H1 (cell line): ENCODE data around the gene SLC44A5. TPM values are rescaled to one million over a fixed set of nuclear protein-coding genes. Genes with fewer than 3 reads are reported as not detected.

ENCODE experiments used
- CTCF ChIA-PET: fragments of 300-600 bp; sonication (Branson Sonifier 250); formaldehyde crosslinking; loops from one replicate; lab custom pipeline; 2021; ENCODE audit not compliant: partially characterized antibody; lab: Charles Lee
- POLR2A ChIA-PET: fragments of 300-600 bp; sonication (Branson Sonifier 250); formaldehyde crosslinking; loops from one replicate; lab custom pipeline; 2021; ENCODE audit warnings: inconsistent platforms; ENCODE audit not compliant: partially characterized antibody; lab: Charles Lee
- DNase-seq, 2 experiments: peaks; one replicate each; pipeline versions ENCODE4 v3.0.0 to v3.0.0-alpha.2; 2010 to 2022; ENCODE audit warnings: low spot score in 2 of 2, low read depth in 1 of 2, mixed read lengths in 1 of 2
- FAIRE-seq: peaks from 2 replicates; lab custom pipeline; 2011; peaks lifted over from hg19 to GRCh38; lab: Jason Lieb, UNC
- H2AFZ ChIP-seq: 2 replicates; pipeline ENCODE4 v1.8.1; 2012; ENCODE audit warnings: low read length, inconsistent platforms
- H2AK5ac ChIP-seq: 2 replicates; pipeline ENCODE4 v1.6.1; 2013; ENCODE audit warnings: low read depth, low read length
- H2BK120ac ChIP-seq: replicated peaks from 2 replicates; pipeline ENCODE3; 2013; ENCODE audit warnings: low read depth, low read length, inconsistent platforms
- H2BK12ac ChIP-seq: 2 replicates; pipeline ENCODE4 v1.6.1; 2013; ENCODE audit warnings: low read depth, low read length
- H2BK15ac ChIP-seq: 2 replicates; pipeline ENCODE4 v1.6.1; 2013; ENCODE audit warnings: low read length
- H2BK20ac ChIP-seq: 2 replicates; pipeline ENCODE4 v1.6.1; 2013; ENCODE audit warnings: low read length
- H2BK5ac ChIP-seq: 2 replicates; pipeline ENCODE4 v1.6.1; 2013; ENCODE audit warnings: low read depth, low read length
- H3K14ac ChIP-seq: 2 replicates; pipeline ENCODE4 v1.6.1; 2013; ENCODE audit warnings: inconsistent platforms; ENCODE audit not compliant: insufficient read length
- H3K18ac ChIP-seq: 2 replicates; pipeline ENCODE4 v1.6.1; 2013; ENCODE audit warnings: low read length; ENCODE audit errors: extremely low read depth
- H3K23ac ChIP-seq: 2 replicates; pipeline ENCODE4 v1.6.1; 2013; ENCODE audit warnings: inconsistent platforms; ENCODE audit not compliant: insufficient read length
- H3K23me2 ChIP-seq: 2 replicates; pipeline ENCODE4 v1.6.1; 2013; ENCODE audit warnings: low read depth, low read length
- H3K27ac ChIP-seq: 2 replicates; pipeline ENCODE4 v1.6.1; 2011; ENCODE audit warnings: low read depth, low read length, inconsistent platforms
- H3K27me3 ChIP-seq, 4 experiments: replicated peaks in 1 of 4; 1 replicate in 1 of 4; 2 replicates in 3 of 4; pipeline versions ENCODE4 v1.6.1 to v1.8.1; 2011 to 2013; ENCODE audit warnings: low read length in 3 of 4, mild to moderate bottlenecking in 3 of 4, inconsistent platforms in 2 of 4, mixed read lengths in 2 of 4, moderate library complexity in 1 of 4; ENCODE audit not compliant: control insufficient read depth in 3 of 4, insufficient read depth in 3 of 4; ENCODE audit errors: extremely low read depth in 1 of 4
- H3K36me3 ChIP-seq, 4 experiments: 2 replicates each; pipeline versions ENCODE4 v1.6.1 to v1.8.1; 2011 to 2013; ENCODE audit warnings: mild to moderate bottlenecking in 4 of 4, low read length in 3 of 4, moderate library complexity in 2 of 4, control low read depth in 1 of 4, inconsistent platforms in 1 of 4; ENCODE audit not compliant: insufficient read depth in 4 of 4, control insufficient read depth in 2 of 4
- H3K4ac ChIP-seq: replicated peaks from 2 replicates; pipeline ENCODE3; 2013; ENCODE audit warnings: low read length, low read depth, mixed read lengths, inconsistent platforms; ENCODE audit not compliant: insufficient read length
- H3K4me1 ChIP-seq, 4 experiments: replicated peaks in 1 of 4; 1 replicate in 1 of 4; 2 replicates in 3 of 4; pipeline versions ENCODE4 v1.6.1 to v1.8.1; 2011 to 2013; ENCODE audit warnings: low read length in 3 of 4, inconsistent platforms in 2 of 4, mixed read lengths in 1 of 4; ENCODE audit not compliant: insufficient read depth in 4 of 4, control insufficient read depth in 3 of 4
- H3K4me2 ChIP-seq, 2 experiments: 2 replicates each; pipeline versions ENCODE4 v1.6.1 to v1.8.1; 2011 to 2013; ENCODE audit warnings: low read depth in 2 of 2, low read length in 2 of 2, control low read depth in 1 of 2, inconsistent platforms in 1 of 2, mild to moderate bottlenecking in 1 of 2; ENCODE audit not compliant: insufficient read depth in 1 of 2
- H3K4me3 ChIP-seq, 4 experiments: fragments of 200-600, 300-600 bp in 1 of 4; sonication (generic), shearing (Covaris generic), sonication (Bioruptor Twin) in 1 of 4; 2 replicates each; pipeline versions ENCODE4 v1.5.1 to v1.8.1; 2011 to 2016; ENCODE audit warnings: low read length in 4 of 4, low read depth in 3 of 4, control low read depth in 2 of 4, inconsistent platforms in 2 of 4, mild to moderate bottlenecking in 2 of 4, mixed read lengths in 1 of 4, moderate library complexity in 1 of 4; ENCODE audit not compliant: insufficient read depth in 2 of 4; ENCODE audit errors: extremely low read depth in 1 of 4
- H3K56ac ChIP-seq: replicated peaks from 2 replicates; pipeline ENCODE3; 2013; ENCODE audit warnings: low read depth, mild to moderate bottlenecking, mixed read lengths, low read length, inconsistent platforms; ENCODE audit not compliant: insufficient read length
- H3K79me1 ChIP-seq: 2 replicates; pipeline ENCODE4 v1.6.1; 2013; ENCODE audit warnings: low read depth, low read length, control low read depth
- H3K79me2 ChIP-seq, 2 experiments: 2 replicates each; pipeline versions ENCODE4 v1.6.1 to v1.8.1; 2012 to 2013; ENCODE audit warnings: low read length in 2 of 2, mild to moderate bottlenecking in 2 of 2, inconsistent platforms in 1 of 2; ENCODE audit not compliant: insufficient read depth in 2 of 2, control insufficient read depth in 1 of 2
- H3K9ac ChIP-seq, 4 experiments: replicated peaks in 1 of 4; 1 replicate in 1 of 4; 2 replicates in 3 of 4; pipeline versions ENCODE4 v1.6.1 to v1.8.1; 2011 to 2013; ENCODE audit warnings: low read depth in 3 of 4, low read length in 3 of 4, control low read depth in 2 of 4, mild to moderate bottlenecking in 2 of 4, moderate library complexity in 2 of 4, inconsistent platforms in 1 of 4; ENCODE audit errors: extremely low read depth in 1 of 4
- H3K9me3 ChIP-seq, 2 experiments: 2 replicates each; pipeline versions ENCODE4 v1.6.1 to v1.8.1; 2012 to 2013; ENCODE audit warnings: mild to moderate bottlenecking in 2 of 2, moderate library complexity in 2 of 2, control low read depth in 1 of 2, inconsistent platforms in 1 of 2, low read depth in 1 of 2, low read length in 1 of 2, mixed read lengths in 1 of 2; ENCODE audit not compliant: insufficient read depth in 2 of 2
- H4K20me1 ChIP-seq, 2 experiments: replicated peaks in 1 of 2; 2 replicates each; pipeline versions ENCODE3 to v1.8.1; 2011 to 2013; ENCODE audit warnings: inconsistent platforms in 2 of 2, low read length in 2 of 2, mild to moderate bottlenecking in 1 of 2; ENCODE audit not compliant: insufficient read depth in 2 of 2, control insufficient read depth in 1 of 2
- H4K5ac ChIP-seq: 2 replicates; pipeline ENCODE4 v1.6.1; 2013; ENCODE audit warnings: low read length, low read depth, mixed read lengths, inconsistent platforms; ENCODE audit not compliant: insufficient read length
- H4K8ac ChIP-seq: 2 replicates; pipeline ENCODE4 v1.8.0; 2013; ENCODE audit warnings: mild to moderate bottlenecking, moderate library complexity, low read length, inconsistent platforms; ENCODE audit not compliant: insufficient read depth; ENCODE audit errors: extremely low read depth
- H4K91ac ChIP-seq: replicated peaks from 2 replicates; pipeline ENCODE3; 2013; ENCODE audit warnings: low read length, mixed read lengths, inconsistent platforms; ENCODE audit not compliant: insufficient read length
- CTCF ChIP-seq, 3 experiments: IDR thresholded peaks; 1 replicate in 2 of 3; 2 replicates in 1 of 3; pipeline versions ENCODE4 v1.5.1 to v1.6.1; 2011; ENCODE audit warnings: low read length in 3 of 3, mild to moderate bottlenecking in 3 of 3, inconsistent platforms in 2 of 3, low read depth in 1 of 3, moderate library complexity in 1 of 3; ENCODE audit not compliant: insufficient read depth in 1 of 3; ENCODE audit errors: control extremely low read depth in 1 of 3
- EP300 ChIP-seq, 2 experiments: IDR thresholded peaks; 1 replicate in 1 of 2; 2 replicates in 1 of 2; pipeline ENCODE4 v1.6.1; 2011 to 2012; ENCODE audit warnings: low read depth in 2 of 2, low read length in 2 of 2, mild to moderate bottlenecking in 2 of 2, borderline replicate concordance in 1 of 2, inconsistent platforms in 1 of 2, moderate library complexity in 1 of 2
- EZH2 ChIP-seq: fragments of 200-600 bp; sonication (generic); IDR thresholded peaks from 2 replicates; pipeline ENCODE4 v1.7.1; 2012; ENCODE audit warnings: low read depth, mild to moderate bottlenecking, moderate library complexity, low read length, inconsistent platforms; ENCODE audit not compliant: severe bottlenecking
- MAFK ChIP-seq: IDR thresholded peaks from 2 replicates; pipeline ENCODE4 v1.6.1; 2012; ENCODE audit warnings: low read depth, mild to moderate bottlenecking, improper control_type of control experiment, low read length
- POLR2A ChIP-seq, 2 experiments: IDR thresholded peaks; 1 replicate in 1 of 2; 2 replicates in 1 of 2; pipeline ENCODE4 v1.6.1; 2011; ENCODE audit warnings: low read depth in 2 of 2, low read length in 2 of 2, mild to moderate bottlenecking in 2 of 2; ENCODE audit errors: control extremely low read depth in 1 of 2
- RAD21 ChIP-seq, 2 experiments: IDR thresholded peaks in 1 of 2; conservative IDR thresholded peaks in 1 of 2; 2 replicates each; pipeline ENCODE4 v1.6.1; 2011; ENCODE audit warnings: low read depth in 2 of 2, low read length in 2 of 2, improper control_type of control experiment in 1 of 2, inconsistent platforms in 1 of 2, mild to moderate bottlenecking in 1 of 2, moderate library complexity in 1 of 2
- WGBS, 2 experiments: shearing (Covaris generic) in 1 of 2; methylation state at CpG; one replicate each; pipeline versions ENCODE4 v1.1.6 to v1.1.7; 2013 to 2015; ENCODE audit warnings: low lambda C conversion rate in 2 of 2, mixed read lengths in 2 of 2, inconsistent platforms in 1 of 2, low coverage in 1 of 2, missing lambda C conversion rate in 1 of 2; ENCODE audit not compliant: insufficient replicate concordance in 2 of 2, insufficient coverage in 1 of 2, insufficient read length in 1 of 2; ENCODE audit errors: extremely low coverage in 1 of 2, missing lambda C conversion rate in 1 of 2; 5-methylcytosine and 5-hydroxymethylcytosine counted together
- polyA plus RNA-seq, 7 experiments: library from polyadenylated mRNA; depleted of rRNA in 3 of 7; stranded (reverse) in 5 of 7; unstranded in 2 of 7; fragments of >200 nt in 5 of 7; fragments of 200-250 nt in 2 of 7; gene quantifications; 1 replicate in 5 of 7; 2 replicates in 1 of 7; 4 replicates in 1 of 7; pipeline versions ENCODE4 v1.2.1 to v1.2.3, GENCODE V29; 2011 to 2013; ENCODE audit warnings: missing spikeins in 2 of 7, mixed read lengths in 2 of 7
- total RNA-seq: library from RNA; stranded (reverse); fragmentation: NEBNext Ultra II Directional; extraction: Animal tissue kit (Norgen Biotek cat#: 25700); gene quantifications from 2 replicates; pipeline ENCODE4 v1.2.1, GENCODE V29; 2021

SLC44A5 gene
- total and polyA plus RNA-seq, 2 of the 8 experiments (the other 6 are each of a cell fraction or from before 2014, with no cell fraction given): 1.8 to 3.3 TPM

- FAIRE-seq: no peak
These were observed 107.5 kb downstream of the SLC44A5 start for GRCh38 chr1:75503221-75503974.

More at GRCh38 chr1:75503221-75503974, 107.5 kb downstream of the SLC44A5 start:
- Histone ChIP-seq H3K79me1 (no peaks in the 10 kb centered on the region), H2BK120ac (no peak overlapping the region), H3K56ac (no peak overlapping the region), H4K5ac (no peak overlapping the region), H3K4me2 (no peak overlapping the region), H2BK20ac (no peak overlapping the region), H3K27me3 (no peaks in the 10 kb centered on the region), H3K4me1 (no peaks in the 10 kb centered on the region), H3K27ac (no peak overlapping the region), H3K9me3 (no peaks in the 10 kb centered on the region; a peak in 1 of 4 replicates), H2AK5ac (no peak overlapping the region), H2BK15ac (no peak overlapping the region), H2BK5ac (no peak overlapping the region), H3K9ac (no peak overlapping the region), H3K23me2 (no peaks in the 10 kb centered on the region), H2BK12ac (no peak overlapping the region), H3K14ac (no peak overlapping the region), H3K36me3 (no peaks in the 10 kb centered on the region), H3K18ac (no peak overlapping the region), H3K4me3 (no peak overlapping the region), H4K20me1 (no peaks in the 10 kb centered on the region), H3K79me2 (no peaks in the 10 kb centered on the region), H3K4ac (no peak overlapping the region), H4K8ac (no peak overlapping the region), H4K91ac (no peak overlapping the region), H3K23ac (no peak overlapping the region), H2AFZ (no peak overlapping the region)
- 93% methylated on average over 7 of the region's 7 CpGs; no CpG with 5 or more reads in 1 of the 2 experiments for WGBS, 2 experiments
- ChIA-PET POLR2A (no interaction called here), CTCF (no interaction called here)
- TF ChIP-seq RAD21 (IDR thresholded peaks at IDR 0.05 in 1 of 2, conservative IDR thresholded peaks at IDR 0.05 in 1 of 2; ENCODE audit: low read depth in 2 of 2, low read length in 2 of 2): no peak
- TF ChIP-seq EZH2: no peak
- TF ChIP-seq MAFK: no peak
- TF ChIP-seq POLR2A (IDR thresholded peaks at IDR 0.05; ENCODE audit: control extremely low read depth in 1 of 2, low read depth in 2 of 2, low read length in 2 of 2): no peak
- no peak for TF ChIP-seq CTCF (IDR thresholded peaks at IDR 0.05; ENCODE audit: control extremely low read depth in 1 of 3, insufficient read depth in 1 of 3, low read depth in 1 of 3, low read length in 3 of 3)
- TF ChIP-seq EP300 (IDR thresholded peaks at IDR 0.05; ENCODE audit: borderline replicate concordance in 1 of 2, low read depth in 2 of 2, low read length in 2 of 2): no peak
- DNase-seq: no peak
